ENCODE data around the gene MCUB. TPM values are rescaled to one million over a fixed set of nuclear protein-coding genes. Genes with fewer than 3 reads are reported as not detected.

Gene MCUB
- total RNA-seq, 1 donor from 2014 or later: 105 TPM

Other genes with a start within 250 kb of the MCUB start
- gene SEC24B, start 126.4 kb upstream of the MCUB start, total RNA-seq: 16.8 and 22.2 TPM in 2 replicates
- 59.7 and 74.7 TPM in 2 replicates for gene CASP6, start 143.2 kb downstream of the MCUB start, total RNA-seq
- gene PLA2G12A, start 169.8 kb downstream of the MCUB start, total RNA-seq: 20.3 and 58.3 TPM in 2 replicates
- 2.6 and 5.8 TPM in 2 replicates for gene CFI, start 241.8 kb downstream of the MCUB start, total RNA-seq

Measured in epithelial cell of proximal tubule (primary cell).